HG02642 (cell line): ENCODE measurements around the gene USHBP1.
A peak's percentile ranks its signal among the peaks of the same experiment; 100 is the strongest.

Source experiments
- ATAC-seq: cut with Tn5 transposase; IDR thresholded peaks from one replicate; pipeline ENCODE4 v1.9.1; 2021; ENCODE audit warnings: mild to moderate bottlenecking; ENCODE audit not compliant: unreplicated experiment, poor library complexity

The USHBP1 gene

GRCh38 chr19:17215127-17215971, 49.2 kb downstream of the USHBP1 start, which contains the start of gene USE1:
USE1 (plus strand) TSS chr19:17215357; CDS start chr19:17215406, 49 bp downstream.
- peak; percentile 81 for ATAC-seq

GRCh38 chr19:17214508-17215126, 49.9 kb downstream of the USHBP1 start:
- ATAC-seq = no peak

GRCh38 chr19:17213334-17213733, 51.2 kb downstream of the USHBP1 start:
- no peak for ATAC-seq

GRCh38 chr19:17211547-17212446, 52.7 kb downstream of the USHBP1 start:
- ATAC-seq = no peak

- no peak for ATAC-seq
These were observed 54.2 kb downstream of the USHBP1 start for GRCh38 chr19:17210296-17210695.

- no peak for ATAC-seq
These were observed 55.2 kb downstream of the USHBP1 start for GRCh38 chr19:17209126-17210036.

GRCh38 chr19:17206736-17207581, 57.6 kb downstream of the USHBP1 start:
- ATAC-seq = no peak

- ATAC-seq = no peak
These were observed 59.1 kb downstream of the USHBP1 start for GRCh38 chr19:17205237-17206140.

GRCh38 chr19:17202713-17203112, 61.8 kb downstream of the USHBP1 start:
- no peak for ATAC-seq

- no peak for ATAC-seq
These were observed 62.3 kb downstream of the USHBP1 start for GRCh38 chr19:17202249-17202648.

- ATAC-seq = no peak
These were observed 64.0 kb downstream of the USHBP1 start for GRCh38 chr19:17200408-17201079.
